SW480 (cell line): ENCODE data around the gene ANK3.
"Not testable (repeated sequence)": the region's sequence is repeated elsewhere in the genome, so short reads cannot be mapped to it uniquely, and the experiment has no call there.

Experiments used
- DNase-seq: peaks from one replicate; pipeline ENCODE4 v3.0.0-alpha.2; 2016; ENCODE audit warnings: low spot score

The ANK3 gene

DNA sequence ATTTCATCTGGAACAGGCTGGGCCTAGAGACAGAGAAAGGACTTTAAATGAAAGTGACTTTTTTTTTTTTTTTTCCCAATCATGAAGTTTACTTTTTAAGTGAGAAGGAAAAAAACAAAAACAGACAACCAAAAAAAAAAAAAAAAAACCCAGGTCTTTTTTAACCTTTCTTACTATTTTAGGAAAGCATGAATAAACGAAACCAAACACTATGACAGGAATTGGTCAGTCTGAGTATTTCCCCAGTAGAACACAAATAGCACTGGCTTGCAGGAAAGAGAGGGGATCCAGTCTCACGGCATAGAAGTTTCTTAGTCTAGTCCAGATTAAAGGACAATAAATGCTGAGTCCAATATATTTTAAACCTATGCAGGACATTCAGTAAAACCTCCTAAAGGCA, 302.8 kb downstream of the ANK3 start:
- DNase-seq: no peak

DNA sequence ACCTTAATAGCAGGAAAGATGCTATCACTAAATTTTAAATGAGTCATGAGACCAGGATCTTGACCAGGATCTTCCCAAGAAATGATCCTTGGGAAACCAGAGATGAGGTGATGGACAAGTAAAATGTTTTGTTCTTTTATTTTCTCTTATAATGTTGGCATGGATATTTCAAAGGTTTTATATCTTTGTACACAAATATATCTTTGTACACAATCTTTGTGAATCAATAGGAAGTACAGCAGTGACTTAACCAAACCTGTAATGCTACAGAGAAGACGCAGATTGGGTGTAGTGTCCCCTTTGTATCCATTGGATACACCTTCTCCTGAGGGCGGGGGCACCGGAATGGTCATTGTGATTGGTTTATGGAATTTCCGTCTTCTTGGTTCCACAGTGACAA, 303.3 kb downstream of the ANK3 start:
- DNase-seq: no peak

DNA sequence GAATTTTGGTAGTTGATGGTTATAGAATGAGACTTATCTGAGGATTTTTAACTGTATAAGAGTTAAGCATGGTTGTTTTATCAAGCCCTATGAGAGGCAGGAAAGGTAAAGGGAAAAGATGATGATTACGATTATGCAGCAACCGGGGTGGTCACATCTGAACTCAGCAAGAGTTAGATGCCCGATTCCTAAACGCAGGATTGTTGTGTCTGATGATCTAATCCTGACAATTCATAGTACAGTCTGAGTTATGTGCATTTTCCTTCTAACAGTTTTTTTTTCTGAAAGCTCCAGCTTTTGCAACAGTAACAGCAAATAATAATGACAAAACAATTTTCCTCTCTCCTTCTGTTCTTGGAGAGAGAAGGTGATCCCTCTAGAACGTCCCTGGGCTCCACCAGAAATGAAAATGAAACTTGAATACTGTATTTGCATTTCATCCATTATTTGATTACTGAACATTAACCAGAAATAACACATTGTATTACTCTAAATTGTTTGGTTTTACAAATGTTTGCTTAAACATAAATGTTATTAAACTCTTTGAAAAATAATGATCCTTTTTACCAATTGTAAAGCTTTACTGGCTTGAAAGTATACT, 306.8 kb downstream of the ANK3 start:
- no peak for DNase-seq

DNA sequence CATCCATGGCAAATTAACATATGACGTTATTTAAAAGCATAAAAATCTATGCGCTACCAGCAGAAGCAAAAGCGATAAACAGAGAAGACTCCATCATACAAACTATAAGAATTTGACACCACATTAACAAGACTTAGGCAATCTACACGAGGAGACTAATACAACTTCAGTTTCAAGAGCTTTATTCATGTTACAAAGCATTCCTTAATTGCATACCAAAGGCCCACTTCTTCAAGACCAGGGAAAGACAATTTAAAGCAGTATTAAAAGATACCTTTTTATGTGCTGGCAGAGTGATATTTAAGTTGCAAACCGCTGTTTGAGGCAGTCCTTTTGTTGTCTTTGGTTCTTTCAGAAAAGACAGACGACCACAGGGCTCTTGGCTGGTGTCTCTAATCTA, 307.3 kb downstream of the ANK3 start:
- no peak for DNase-seq

DNA sequence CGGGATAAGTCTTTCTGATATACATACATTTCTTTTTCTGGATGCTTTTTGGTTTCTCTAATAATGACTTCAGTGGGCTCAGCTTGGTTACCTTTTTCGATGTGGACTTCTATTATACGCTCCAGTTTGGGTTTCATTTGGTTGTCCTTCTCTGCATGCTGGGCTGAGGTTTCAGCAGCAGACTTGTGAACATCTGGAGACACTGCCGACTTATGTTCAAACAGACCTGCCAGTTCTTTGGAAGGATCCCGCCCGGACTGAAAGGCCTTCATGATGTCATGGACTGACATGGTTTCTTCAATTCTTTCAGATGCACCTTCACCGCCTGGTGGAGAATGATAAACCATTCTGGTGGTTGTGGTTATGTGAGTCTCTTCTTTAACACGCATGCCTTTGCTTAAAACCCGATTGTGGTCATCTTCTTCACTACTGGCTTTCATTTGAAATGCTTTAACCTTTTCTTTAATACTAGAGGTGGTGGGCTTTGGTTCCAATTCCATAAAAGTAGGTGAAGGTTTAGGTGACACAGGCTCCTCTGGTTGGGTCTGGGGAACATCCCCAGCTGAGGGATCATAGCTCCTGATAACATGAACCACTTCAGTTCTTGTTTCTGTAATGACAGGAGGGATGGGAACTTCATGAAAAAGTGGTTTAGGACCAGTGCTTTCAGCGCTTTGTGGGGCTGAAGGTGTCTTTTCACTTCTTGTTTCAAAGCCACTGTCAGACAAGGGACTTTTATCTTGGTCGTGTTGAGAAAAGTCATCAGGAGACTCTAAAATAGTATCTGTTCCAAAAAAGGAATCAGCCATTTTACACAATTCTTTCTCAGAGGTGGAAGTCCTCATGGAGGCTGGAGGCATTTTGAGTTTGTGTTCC, 315.7 kb downstream of the ANK3 start:
- no peak for DNase-seq

DNA sequence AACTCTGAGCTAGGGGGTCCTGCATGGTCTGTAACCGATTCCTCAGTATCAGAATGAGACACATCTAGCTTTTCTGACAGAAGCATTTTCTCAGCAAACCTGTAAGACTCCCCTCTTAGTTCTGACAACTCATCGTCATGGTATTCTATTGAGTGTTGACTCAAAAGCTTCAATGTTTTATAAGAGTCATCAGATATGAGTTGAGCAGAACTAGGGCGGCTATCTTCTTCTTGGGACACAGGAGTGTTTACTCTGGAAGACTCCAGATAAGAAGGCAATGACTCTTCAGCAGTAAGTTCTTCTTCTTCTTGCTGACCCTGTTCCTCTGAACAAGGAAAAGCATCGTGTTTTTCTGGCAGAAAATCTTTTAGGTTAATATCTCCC, 316.3 kb downstream of the ANK3 start:
- no peak for DNase-seq

DNA sequence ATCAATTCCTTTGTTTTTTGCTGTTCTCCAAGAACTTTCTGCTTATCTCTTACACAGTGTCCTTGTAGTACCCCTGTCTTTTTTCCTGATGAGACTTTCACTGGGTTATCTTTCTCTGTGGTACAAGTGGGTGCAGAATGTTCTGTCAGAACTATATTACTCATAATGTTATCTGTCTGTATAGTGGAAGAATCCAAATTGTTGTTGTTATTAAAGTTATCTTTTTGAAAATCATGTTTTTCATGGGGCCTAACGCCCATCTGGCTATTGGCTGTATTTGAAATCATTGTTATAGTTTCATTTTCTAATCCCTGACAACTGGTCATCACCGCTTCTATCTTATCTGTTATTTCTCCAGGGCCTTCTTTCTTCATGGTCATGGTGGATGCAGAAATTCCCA, 320.4 kb downstream of the ANK3 start:
- no peak for DNase-seq

DNA sequence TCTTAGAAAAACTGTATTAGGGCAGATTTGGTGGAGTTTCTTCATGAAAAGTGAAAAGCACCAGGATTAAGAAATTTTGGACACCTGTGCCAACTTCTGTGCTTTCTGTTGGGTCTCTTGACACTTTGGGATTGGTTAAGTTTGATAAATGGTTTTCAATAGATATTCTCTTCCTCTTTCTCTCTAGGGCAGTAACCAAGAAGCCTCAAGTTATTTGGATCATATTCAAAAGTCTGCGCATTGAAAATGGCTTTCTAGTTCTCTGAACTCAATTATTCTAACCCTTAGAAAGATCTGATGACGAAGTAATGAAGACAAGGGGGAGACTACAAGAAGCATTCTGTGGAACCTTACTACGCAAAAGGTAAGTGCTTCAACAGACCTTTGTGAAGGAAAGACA, 339.3 kb downstream of the ANK3 start:
- DNase-seq: no peak

DNA sequence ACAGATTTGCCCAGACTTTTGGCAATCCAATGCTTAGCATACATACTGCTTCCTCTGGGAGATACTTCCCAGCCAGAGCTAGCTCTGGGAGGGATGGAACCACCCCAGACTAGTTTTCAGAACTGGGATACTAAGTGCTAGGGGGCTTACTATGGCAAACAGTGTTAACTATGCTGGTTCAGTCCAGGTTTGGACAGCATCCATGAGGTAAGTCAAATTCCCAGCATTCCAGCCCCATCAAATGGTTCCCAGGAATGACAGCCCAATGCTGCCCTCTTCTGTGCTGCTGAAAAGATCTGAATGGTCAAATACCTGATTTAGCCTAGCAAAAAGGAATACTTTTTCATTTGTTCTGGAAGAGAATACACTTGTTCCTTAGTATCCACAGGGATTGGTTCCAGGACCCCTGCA, 341.6 kb downstream of the ANK3 start:
- DNase-seq: peak; percentile 30

DNA sequence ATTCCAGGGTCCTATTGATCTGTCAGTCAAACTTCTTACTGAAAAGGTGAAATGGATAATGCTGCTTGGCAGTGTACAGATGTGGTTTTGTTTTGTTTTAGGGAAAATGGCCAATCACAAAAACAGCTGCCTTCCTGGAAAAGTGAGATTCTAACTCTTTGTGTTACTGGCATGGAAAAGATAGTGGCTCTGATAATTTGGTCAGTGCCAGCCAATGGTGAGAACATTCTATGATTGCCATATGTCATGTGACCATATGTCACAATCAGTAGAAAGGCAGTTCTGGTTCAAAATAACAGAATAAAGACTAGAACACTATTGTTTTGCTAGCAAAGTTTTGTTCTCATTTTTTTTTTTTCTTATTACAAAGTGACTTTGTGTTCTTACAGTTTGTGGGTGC, 344.1 kb downstream of the ANK3 start:
- DNase-seq: no peak

DNA sequence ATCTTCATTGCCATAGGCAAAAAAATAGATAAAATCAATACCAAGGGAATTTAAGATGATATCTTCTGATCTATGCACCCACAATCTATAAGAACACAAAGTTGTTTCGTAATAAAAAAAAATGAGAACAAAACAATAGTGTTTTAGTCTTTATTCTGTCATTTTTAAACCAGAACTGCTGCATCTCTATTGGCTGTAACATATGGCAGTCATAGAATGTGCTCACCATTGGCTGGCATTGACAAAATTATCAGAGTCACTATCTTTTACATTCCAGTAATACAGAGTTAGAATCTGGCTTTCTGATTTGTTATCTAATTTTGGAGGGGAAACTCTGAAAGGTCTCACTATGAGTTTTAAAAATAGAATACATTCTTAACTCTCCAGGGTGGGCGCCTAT, 344.7 kb downstream of the ANK3 start:
- no peak for DNase-seq

DNA sequence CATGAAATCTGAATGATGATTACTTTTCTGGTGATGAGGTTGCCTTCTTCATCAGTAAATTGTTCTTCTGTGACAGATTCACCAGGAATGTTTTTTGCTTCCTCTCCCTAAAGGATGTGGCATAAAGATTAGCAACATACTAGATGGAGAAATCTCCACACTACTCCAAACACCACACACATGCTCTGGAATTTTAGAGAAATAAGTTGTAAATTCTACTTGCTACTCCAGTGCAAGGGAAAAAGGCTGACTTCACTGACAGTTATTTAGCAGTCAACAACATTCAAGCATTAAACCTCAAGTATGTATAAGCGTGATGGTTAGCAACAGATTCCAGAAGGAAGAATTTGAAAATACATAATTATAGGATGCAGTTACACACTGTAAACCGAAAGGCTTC, 345.4 kb downstream of the ANK3 start:
- DNase-seq: no peak

DNA sequence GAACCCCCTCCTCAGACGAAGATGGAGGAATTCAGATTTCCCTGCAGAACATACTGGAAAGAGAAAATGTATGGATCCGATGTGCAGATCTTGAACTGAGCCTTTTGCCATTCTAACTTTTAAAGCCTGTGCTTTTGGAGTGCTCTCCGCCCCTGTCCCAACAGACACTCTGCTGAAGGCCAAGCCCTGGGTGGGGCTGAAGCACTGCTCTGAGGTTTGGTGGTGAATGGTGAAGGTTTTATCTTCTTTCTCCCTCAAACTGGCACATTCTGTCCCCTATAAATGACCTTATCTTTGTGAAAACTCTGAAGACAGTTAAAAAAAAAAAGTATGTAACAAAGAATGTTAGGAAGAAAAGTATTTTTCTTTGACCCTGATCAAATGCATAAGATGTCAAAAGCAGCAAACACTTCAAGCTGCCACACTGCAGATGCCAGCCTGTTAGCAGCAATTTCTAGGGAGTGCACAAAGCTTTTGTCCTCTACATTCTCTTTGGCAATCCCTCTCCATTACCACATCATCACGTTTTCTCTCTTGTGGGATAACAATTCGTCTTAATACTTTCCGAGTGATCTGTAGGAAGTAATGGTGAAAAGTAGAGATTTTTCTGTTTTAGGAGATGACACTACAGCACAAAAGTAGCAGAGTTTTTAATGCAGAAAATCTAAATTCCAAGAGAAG, 346.0 kb downstream of the ANK3 start:
- DNase-seq: no peak

DNA sequence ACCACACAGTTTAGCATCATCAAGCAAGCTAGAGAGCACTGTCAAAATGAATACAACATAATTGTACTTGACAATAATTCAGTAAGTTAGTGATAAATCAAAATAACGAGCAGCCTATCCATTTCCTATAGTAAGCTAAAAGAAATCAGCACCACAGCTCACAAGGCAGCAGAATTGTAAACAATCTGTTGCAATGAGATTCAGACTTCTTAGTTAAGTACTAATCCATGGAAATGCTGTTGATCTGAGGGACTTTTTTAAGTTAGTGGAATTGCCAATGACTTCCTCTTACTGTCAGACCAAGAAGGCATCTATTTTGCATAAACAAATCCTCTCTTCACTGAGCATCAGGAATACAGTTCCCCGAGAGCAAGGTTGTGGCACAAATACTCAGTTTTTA, 346.8 kb downstream of the ANK3 start:
- no peak for DNase-seq

DNA sequence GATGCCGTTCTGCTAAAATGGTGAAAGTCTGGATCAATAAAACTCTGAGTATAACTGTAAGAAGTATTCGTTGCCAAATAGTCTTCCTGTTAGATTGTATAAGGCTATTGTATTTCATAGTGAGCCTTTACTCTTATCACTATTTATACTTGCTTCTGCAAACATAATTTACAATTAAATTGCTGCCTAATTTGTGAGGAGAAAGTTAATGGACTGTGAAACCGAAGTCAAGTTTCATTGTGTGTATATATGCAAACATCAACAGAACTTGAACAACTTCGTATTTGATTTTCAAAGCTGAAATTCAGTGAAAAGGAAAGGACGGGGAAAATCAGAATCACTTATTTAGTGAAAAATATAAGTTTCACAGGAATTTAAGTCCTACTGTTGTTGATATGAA, 347.4 kb downstream of the ANK3 start:
- DNase-seq: no peak

DNA sequence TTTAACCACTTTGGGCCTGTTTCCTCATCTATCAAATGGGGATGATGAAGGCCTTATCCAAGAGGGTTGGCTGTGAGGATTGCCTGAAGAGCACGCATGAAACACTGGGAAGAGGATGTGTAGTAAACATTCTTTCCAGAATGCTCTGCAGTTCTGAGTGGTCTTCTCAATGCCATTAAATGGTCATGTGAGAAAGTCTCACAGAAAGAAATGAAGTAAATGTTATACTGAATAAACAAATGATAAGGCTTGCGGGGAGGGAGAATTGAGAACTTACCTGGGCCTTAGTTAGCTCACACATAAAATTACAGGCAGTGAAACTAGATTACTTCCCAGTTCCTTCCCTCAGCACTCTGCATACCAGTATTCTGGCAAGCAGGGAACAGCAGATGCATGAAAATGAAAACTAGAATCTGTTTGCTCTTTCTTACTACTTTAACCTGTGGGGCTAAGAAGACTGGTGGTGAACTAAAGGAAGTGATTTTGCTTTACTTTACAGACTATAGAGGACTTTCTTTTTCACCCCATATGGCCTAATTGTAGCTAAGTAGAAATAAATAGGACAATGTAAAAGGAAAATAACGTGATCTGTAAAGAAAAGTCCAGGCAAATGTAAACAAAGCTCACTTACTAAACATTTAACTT, 348.1 kb downstream of the ANK3 start:
- DNase-seq: no peak

DNA sequence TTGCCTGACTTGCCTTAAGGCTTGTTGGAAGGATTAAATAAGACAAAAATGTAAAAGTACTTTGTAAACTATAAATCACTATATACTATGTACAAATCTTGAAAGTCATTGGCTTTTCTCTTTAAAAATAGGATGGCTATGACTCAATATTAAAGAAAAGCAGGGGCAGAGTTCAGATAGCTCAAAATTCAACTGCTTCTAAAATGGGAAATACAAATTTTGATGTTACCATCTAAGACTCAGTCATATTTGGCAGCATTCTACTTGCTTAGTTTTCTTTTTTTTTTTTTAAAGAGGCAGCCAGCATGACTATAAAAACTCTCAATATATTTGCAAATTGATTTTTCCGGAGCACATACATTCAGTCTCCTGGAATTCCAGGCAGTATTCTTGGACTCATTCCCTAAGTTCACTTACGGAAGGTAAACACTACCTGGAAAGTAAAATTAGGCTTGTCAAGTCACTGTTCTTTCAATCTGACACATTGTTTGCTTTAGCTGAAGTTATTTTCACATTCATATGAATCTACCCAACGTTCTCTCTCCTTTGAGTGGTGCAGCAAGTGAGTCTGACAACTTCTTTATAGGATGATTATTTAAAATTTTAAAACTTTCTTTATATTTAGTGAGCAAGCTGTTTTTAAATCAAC, 349.5 kb downstream of the ANK3 start:
- no peak for DNase-seq

DNA sequence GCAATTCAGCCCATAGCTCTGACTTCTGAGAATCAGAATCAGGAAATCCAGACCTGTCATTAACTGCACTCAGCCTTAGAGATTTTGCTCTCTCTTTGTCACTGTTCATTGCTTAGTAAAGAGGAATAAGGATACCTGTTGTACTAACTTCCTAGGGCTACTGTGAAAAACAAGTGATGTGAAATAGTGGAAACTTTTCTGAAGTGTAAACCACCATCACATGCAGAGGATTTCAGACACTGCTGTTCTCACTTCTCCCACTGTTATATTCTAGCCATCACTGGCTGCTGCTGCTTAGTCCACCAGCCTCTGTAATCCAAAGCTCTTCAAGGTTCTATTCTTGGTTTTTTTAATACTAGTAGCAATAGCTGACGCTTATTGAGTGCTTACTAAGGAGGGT, 353.7 kb downstream of the ANK3 start:
- no peak for DNase-seq

DNA sequence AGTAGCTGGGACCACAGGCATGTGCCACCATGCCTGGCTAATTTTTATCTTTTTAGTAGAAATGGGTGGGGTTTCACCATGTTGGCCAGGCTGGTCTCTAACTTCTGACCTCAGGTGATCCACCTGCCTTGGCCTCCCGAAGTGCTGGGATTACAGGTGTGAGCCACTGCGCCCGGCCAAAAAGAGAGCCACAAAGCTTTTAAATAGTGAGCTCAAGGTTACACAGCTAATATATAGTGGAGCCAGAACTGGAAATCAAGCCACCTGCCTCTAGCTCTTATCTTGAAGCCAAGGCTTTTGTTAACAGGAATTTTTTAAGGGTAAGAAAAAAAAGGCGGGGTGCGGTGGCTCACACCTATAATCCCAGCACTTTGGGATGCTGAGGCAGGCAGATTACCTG, 354.3 kb downstream of the ANK3 start:
- DNase-seq: not testable (repeated sequence)

DNA sequence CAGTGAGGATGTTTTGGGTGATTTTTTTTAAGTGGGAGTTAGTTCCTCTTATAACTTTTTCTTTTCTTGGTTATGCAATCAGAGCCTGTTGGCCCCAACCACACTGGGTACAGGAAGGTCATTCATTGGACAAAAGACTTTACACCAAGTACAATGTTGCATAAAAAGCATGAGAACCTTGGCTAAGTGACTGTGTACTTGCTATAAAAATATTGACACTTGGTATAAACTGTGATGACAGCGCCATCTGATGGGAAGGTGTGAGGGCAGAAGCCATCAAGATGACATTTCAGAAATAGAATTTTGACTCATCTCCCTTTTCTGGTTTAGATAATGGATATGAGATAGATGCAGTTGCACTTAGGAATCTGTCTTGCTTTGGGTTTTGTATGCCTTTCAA, 357.0 kb downstream of the ANK3 start:
- DNase-seq: peak; percentile 54

DNA sequence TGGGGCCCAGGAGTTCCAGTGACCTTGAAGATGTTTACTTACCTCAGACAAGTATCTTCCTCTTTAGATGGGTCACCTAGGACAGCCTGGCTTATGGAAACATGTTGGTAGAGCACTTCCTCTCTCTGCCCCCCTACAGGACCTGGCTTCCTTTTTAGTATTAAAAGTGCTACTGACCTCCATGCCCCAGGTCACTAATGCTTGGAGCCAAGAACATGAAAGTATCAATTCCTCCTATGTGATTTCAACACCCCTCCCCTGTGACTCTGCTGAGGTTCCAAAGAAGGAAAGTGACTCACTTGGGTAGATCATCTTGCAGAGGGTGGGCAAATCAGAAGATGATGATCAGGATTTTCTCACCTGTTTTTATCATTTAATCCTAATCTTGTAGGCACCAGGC, 358.0 kb downstream of the ANK3 start:
- no peak for DNase-seq

DNA sequence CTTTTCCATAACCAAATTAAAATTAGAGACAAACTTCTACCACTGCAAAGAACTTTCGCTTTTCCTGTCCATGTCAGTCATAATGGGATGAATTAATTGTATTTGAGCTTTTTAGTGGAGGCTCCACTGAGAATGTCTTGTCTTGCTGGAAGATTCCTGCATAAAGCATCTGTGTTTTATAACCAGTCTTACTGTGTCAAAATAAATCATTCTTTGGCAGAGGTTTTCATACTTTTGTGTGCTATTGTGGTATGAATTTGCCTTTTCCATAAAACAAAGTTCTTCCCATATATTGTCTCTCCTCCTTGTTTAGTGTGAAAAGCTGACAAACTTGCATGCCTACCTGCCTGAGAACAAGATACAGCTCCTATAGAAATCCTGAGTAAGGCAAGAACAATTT, 358.5 kb downstream of the ANK3 start:
- DNase-seq: no peak
